ENCODE measurements around the gene ZFAND3. TPM values are rescaled to one million over a fixed set of nuclear protein-coding genes. Genes with fewer than 3 reads are reported as not detected.

ZFAND3 gene
- total RNA-seq, 4 donors from 2014 or later = 45.0 to 55.2 (median 49.5) TPM

DNA sequence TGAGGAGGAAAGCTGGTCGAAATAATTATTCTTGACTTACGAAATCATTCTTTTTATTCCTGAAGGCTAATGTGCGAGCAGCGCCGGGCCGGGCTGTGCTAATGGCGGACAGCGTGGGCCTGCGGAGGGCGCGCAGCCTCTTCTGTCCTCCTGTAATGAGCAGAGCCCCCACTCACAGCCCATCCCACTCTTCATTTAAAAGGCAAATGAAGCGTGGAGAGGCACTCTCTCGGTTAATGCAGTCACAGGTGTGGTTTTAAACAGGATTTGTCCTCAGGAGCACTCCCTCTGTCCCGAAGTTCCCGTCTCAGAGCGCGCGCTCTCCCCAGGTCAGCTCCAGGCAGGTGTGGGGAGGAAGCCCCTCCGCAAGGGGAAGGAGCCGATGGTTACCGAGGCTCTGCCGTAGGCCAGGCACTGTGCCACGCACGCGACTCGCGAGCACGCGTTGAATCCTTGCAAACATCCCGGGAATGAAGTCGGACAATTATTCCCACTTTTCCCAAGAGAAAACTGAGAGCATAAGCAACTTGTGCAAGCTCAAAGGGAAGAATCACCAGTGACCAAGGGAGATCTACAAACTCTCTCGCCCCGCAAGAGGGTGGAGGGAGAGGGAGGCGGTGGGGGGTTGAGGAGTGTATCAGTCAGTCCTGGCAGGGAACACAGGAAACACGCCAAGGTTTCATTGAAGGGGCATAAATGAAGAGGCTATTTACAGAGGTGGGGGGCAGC, 35.5 kb upstream of the ZFAND3 start:
- Histone ChIP-seq H3K27ac (no peak overlapping the region), H3K9me3 (no peaks in the 10 kb centered on the region), H3K4me1 (peaks cover 7 to 13% of the 10 kb centered on the region in 2 donors), H3K27me3 (no peaks in the 10 kb centered on the region), H3K4me3 (peak overlapping the region; percentile 50 to 72 (median 56)), H3K36me3 (no peaks in the 10 kb centered on the region)
- ATAC-seq (peak; percentile 57 to 60), DNase-seq (no peak)
- intact Hi-C loops (cut with DNase I; ENCODE audit: low total_unique reads) = no loop called here
- in situ Hi-C loops (cut with MboI; ENCODE audit: low sequenced_read_pairs in 4 of 4) = loop anchor here in 2 of 4 donors (10.0 to 25.0 kb wide), 2 partner anchors 231 to 703 kb away; no protein-coding TSS in a partner anchor
- TF ChIP-seq CTCF (IDR thresholded peaks at IDR 0.05 in 4 of 5, conservative IDR thresholded peaks at IDR 0.05 in 1 of 5) (peak in 2 of 5 experiments; percentile 22 to 31), POLR2A (IDR thresholded peaks at IDR 0.05) (no peak)

DNA sequence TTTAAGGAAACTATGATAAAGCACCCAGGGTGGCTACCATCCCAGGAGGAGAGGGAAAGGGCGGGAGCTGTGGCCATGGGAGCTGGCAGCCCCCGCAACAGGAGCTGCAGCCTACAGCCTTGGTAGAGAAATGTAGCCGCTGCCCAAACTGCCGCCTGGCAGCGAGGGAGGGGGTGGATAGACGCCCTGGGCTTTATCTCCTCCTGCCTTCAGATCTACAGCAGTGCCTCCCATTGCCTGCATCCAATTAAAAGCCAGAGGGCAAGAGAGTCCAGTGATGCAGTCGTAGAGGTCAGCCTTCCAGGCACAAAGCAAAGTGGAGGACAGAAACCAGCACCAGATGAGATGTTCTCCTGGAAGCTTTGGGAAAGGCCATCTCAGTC, 35.0 kb upstream of the ZFAND3 start:
- TF ChIP-seq POLR2A (IDR thresholded peaks at IDR 0.05) = no peak
- no peak for TF ChIP-seq CTCF (IDR thresholded peaks at IDR 0.05 in 4 of 5, conservative IDR thresholded peaks at IDR 0.05 in 1 of 5)
- no peak for ATAC-seq

DNA sequence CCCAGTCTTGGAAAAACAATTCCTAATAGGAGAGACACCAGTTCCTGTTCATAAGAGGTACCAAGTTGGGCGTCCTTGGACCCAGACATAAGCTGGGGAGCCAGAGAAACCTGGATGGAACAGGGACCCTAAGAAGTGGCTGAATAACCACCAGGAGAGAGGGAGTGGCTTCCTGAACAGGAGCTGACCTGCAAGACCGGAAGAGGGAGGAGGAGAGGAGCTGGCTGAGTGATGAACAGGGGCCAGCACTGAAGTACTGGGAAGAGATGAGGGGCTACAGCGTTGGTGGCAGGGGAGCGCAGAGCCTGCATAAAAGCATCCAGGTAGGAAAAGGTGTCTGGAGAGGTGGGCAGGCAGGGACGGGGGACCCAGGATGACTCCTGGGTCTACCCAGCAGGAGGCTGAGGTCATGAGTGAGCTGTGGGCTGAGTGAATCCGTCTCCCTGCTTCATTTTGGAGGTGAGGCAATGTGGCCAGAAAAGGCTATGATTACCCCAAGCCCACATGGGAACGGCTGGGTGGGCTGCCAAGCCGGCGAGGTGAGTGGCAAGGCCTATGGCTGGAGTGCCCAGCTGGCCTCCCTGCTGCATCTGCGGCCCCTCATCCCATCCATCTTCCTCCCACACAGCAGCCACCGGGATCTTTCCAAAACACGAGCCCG, 34.4 kb upstream of the ZFAND3 start:
- Histone ChIP-seq H3K27me3 (no peaks in the 10 kb centered on the region), H3K4me3 (no peak overlapping the region), H3K36me3 (no peaks in the 10 kb centered on the region), H3K9me3 (no peaks in the 10 kb centered on the region), H3K4me1 (peaks cover 8 to 13% of the 10 kb centered on the region in 2 donors), H3K27ac (no peak overlapping the region)
- TF ChIP-seq CTCF (IDR thresholded peaks at IDR 0.05 in 4 of 5, conservative IDR thresholded peaks at IDR 0.05 in 1 of 5) (no peak), POLR2A (IDR thresholded peaks at IDR 0.05) (no peak)
- ATAC-seq (no peak), DNase-seq (no peak)
- in situ Hi-C loops (cut with MboI; ENCODE audit: low sequenced_read_pairs in 4 of 4) = loop anchor here in 2 of 4 donors (10.0 to 25.0 kb wide), 2 partner anchors 230 to 702 kb away; no protein-coding TSS in a partner anchor
- intact Hi-C loops (cut with DNase I; ENCODE audit: low total_unique reads) = no loop called here

More for the DNA sequence above, 35.0 kb upstream of the ZFAND3 start:
- no peak for DNase-seq
- Histone ChIP-seq H3K4me3 (peak overlapping the region; percentile 50 to 72 (median 56)), H3K4me1 (peaks cover 7 to 13% of the 10 kb centered on the region in 2 donors), H3K36me3 (no peaks in the 10 kb centered on the region), H3K9me3 (no peaks in the 10 kb centered on the region), H3K27ac (no peak overlapping the region), H3K27me3 (no peaks in the 10 kb centered on the region)
- in situ Hi-C loops (cut with MboI; ENCODE audit: low sequenced_read_pairs in 4 of 4) = loop anchor here in 2 of 4 donors (10.0 to 25.0 kb wide), 2 partner anchors 230 to 703 kb away; no protein-coding TSS in a partner anchor
- intact Hi-C loops (cut with DNase I; ENCODE audit: low total_unique reads) = no loop called here

GRCh38 chr6:37785663-37786270, 33.8 kb upstream of the ZFAND3 start:
- intact Hi-C loops (cut with DNase I; ENCODE audit: low total_unique reads) = no loop called here
- TF ChIP-seq POLR2A (IDR thresholded peaks at IDR 0.05) = no peak
- TF ChIP-seq CTCF (IDR thresholded peaks at IDR 0.05 in 4 of 5, conservative IDR thresholded peaks at IDR 0.05 in 1 of 5) = no peak
- Histone ChIP-seq H3K36me3 (no peaks in the 10 kb centered on the region), H3K9me3 (no peaks in the 10 kb centered on the region), H3K27me3 (no peaks in the 10 kb centered on the region), H3K4me3 (no peak overlapping the region), H3K27ac (no peak overlapping the region), H3K4me1 (peaks cover 14 to 15% of the 10 kb centered on the region in 2 donors)
- ATAC-seq (no peak), DNase-seq (no peak)
- in situ Hi-C loops (cut with MboI; ENCODE audit: low sequenced_read_pairs in 4 of 4) = loop anchor here in 2 of 4 donors (10.0 to 25.0 kb wide), 2 partner anchors 229 to 702 kb away; no protein-coding TSS in a partner anchor

Measured in gastrocnemius medialis (tissue), 4 donors.